Neutrophil (primary cell): ENCODE results near the gene PON2.

Experiments used
- H3K27ac ChIP-seq: fragments of 200-600 bp; sonication (generic); 2 replicates; pipeline ENCODE4 v1.5.1; 2016; ENCODE audit warnings: mild to moderate bottlenecking, moderate library complexity
- H3K27me3 ChIP-seq: fragments of 200-600 bp; sonication (generic); 2 replicates; pipeline ENCODE4 v1.6.0; 2016; ENCODE audit warnings: mild to moderate bottlenecking
- H3K36me3 ChIP-seq: fragments of 200-600 bp; sonication (generic); 2 replicates; pipeline ENCODE4 v1.5.1; 2017
- H3K4me1 ChIP-seq, 2 experiments: fragments of 200-600 bp in 1 of 2; sonication (generic) in 1 of 2; 1 replicate in 1 of 2; 2 replicates in 1 of 2; pipeline versions ENCODE4 v1.5.1 to v1.6.1; 2013 to 2016; ENCODE audit warnings: low read depth in 1 of 2, low read length in 1 of 2, mild to moderate bottlenecking in 1 of 2, moderate library complexity in 1 of 2; ENCODE audit not compliant: control insufficient read depth in 1 of 2, insufficient read depth in 1 of 2
- H3K4me3 ChIP-seq, 2 experiments: fragments of 200-600 bp in 1 of 2; sonication (generic) in 1 of 2; 1 replicate in 1 of 2; 2 replicates in 1 of 2; pipeline ENCODE4 v1.5.1; 2013 to 2016; ENCODE audit warnings: low read depth in 1 of 2, low read length in 1 of 2, mild to moderate bottlenecking in 1 of 2, moderate library complexity in 1 of 2
- H3K9me3 ChIP-seq: fragments of 200-600 bp; sonication (generic); 2 replicates; pipeline ENCODE4 v1.5.1; 2016
- CTCF ChIP-seq: fragments of 200-600 bp; sonication (generic); IDR thresholded peaks from 2 replicates; pipeline ENCODE4 v1.5.1; 2016; ENCODE audit warnings: antibody characterized with exemption

PON2 gene

GRCh38 chr7:95411036-95411435 is 23.8 kb downstream of the PON2 start:
- TF ChIP-seq CTCF = no peak
- H3K27me3 ChIP-seq = no peaks in the 10 kb centered on the region
- H3K4me1 ChIP-seq = no peaks in the 10 kb centered on the region
- no peak overlapping the region for H3K27ac ChIP-seq
- no peak overlapping the region for H3K4me3 ChIP-seq
- H3K36me3 ChIP-seq = no peaks in the 10 kb centered on the region
- no peaks in the 10 kb centered on the region for H3K9me3 ChIP-seq

- H3K36me3 ChIP-seq = no peaks in the 10 kb centered on the region
- TF ChIP-seq CTCF = no peak
- H3K4me3 ChIP-seq = no peak overlapping the region
Measured at GRCh38 chr7:95407751-95408150, 27.1 kb downstream of the PON2 start.

GRCh38 chr7:95405800-95406199 is 29.0 kb downstream of the PON2 start:
- H3K4me3 ChIP-seq = no peak overlapping the region
- no peaks in the 10 kb centered on the region for H3K36me3 ChIP-seq
- H3K4me1 ChIP-seq = no peaks in the 10 kb centered on the region
- no peak for TF ChIP-seq CTCF
- no peak overlapping the region for H3K27ac ChIP-seq
- H3K9me3 ChIP-seq = no peaks in the 10 kb centered on the region
- no peaks in the 10 kb centered on the region for H3K27me3 ChIP-seq

More at GRCh38 chr7:95407751-95408150, 27.1 kb downstream of the PON2 start:
- no peaks in the 10 kb centered on the region for H3K9me3 ChIP-seq
- H3K27ac ChIP-seq = no peak overlapping the region
- H3K27me3 ChIP-seq = no peaks in the 10 kb centered on the region
- H3K4me1 ChIP-seq = no peaks in the 10 kb centered on the region

GRCh38 chr7:95405208-95405607 is 29.6 kb downstream of the PON2 start:
- H3K27me3 ChIP-seq = no peaks in the 10 kb centered on the region
- H3K36me3 ChIP-seq = no peaks in the 10 kb centered on the region
- no peak for TF ChIP-seq CTCF
- no peak overlapping the region for H3K27ac ChIP-seq
- H3K4me1 ChIP-seq = no peaks in the 10 kb centered on the region
- no peaks in the 10 kb centered on the region for H3K9me3 ChIP-seq
- H3K4me3 ChIP-seq = no peak overlapping the region

GRCh38 chr7:95404316-95404865 is 30.4 kb downstream of the PON2 start:
- H3K4me1 ChIP-seq = no peaks in the 10 kb centered on the region
- TF ChIP-seq CTCF = no peak
- no peak overlapping the region for H3K27ac ChIP-seq
- H3K4me3 ChIP-seq = no peak overlapping the region
- no peaks in the 10 kb centered on the region for H3K36me3 ChIP-seq
- H3K27me3 ChIP-seq = no peaks in the 10 kb centered on the region
- no peaks in the 10 kb centered on the region for H3K9me3 ChIP-seq
